GM10266 (cell line): ENCODE results near the gene OR6S1.

ENCODE experiments used
- DNase-seq: peaks from one replicate; pipeline ENCODE4 v3.0.0; 2012; ENCODE audit errors: extremely low spot score
- TF ChIP-seq, protein P1 (sequence below): IDR thresholded peaks from 2 replicates; pipeline ENCODE4 v1.5.1; 2012; ENCODE audit warnings: mild to moderate bottlenecking, low read depth; ENCODE audit not compliant: control insufficient read depth, insufficient read depth; ENCODE audit errors: missing control alignments

The OR6S1 gene

DNA sequence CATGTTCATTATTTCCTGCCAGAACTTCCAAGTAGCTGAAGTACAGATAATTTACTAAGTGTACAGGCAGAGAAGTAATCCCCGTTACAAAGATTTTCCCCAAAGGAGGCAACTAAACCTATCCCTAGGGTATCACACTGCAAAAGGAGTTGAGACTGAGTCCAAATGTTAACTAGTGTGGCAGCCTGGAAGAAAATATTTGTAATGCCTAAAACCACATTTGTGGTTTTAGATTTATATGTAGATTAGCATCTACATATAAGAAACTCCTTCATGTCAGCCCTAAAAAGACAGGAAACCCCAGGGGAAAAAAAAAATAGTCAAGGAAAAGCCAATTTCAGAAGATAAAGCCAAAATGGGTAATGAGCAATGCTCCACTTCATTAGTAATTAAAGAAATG is 48.9 kb downstream of the OR6S1 start:
- DNase-seq = no peak

GRCh38 chr14:20591235-20591634 is 50.3 kb downstream of the OR6S1 start, which contains the start of gene RNASE12:
Gene RNASE12 (minus strand): TSS chr14:20591376. CDS start chr14:20590723, 653 bp downstream.
- no peak for DNase-seq
- TF ChIP-seq, protein P1, sequence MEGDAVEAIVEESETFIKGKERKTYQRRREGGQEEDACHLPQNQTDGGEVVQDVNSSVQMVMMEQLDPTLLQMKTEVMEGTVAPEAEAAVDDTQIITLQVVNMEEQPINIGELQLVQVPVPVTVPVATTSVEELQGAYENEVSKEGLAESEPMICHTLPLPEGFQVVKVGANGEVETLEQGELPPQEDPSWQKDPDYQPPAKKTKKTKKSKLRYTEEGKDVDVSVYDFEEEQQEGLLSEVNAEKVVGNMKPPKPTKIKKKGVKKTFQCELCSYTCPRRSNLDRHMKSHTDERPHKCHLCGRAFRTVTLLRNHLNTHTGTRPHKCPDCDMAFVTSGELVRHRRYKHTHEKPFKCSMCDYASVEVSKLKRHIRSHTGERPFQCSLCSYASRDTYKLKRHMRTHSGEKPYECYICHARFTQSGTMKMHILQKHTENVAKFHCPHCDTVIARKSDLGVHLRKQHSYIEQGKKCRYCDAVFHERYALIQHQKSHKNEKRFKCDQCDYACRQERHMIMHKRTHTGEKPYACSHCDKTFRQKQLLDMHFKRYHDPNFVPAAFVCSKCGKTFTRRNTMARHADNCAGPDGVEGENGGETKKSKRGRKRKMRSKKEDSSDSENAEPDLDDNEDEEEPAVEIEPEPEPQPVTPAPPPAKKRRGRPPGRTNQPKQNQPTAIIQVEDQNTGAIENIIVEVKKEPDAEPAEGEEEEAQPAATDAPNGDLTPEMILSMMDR = no peak

More for the DNA sequence above, 48.9 kb downstream of the OR6S1 start:
- TF ChIP-seq, protein P1 = no peak
